Body of pancreas (tissue), 4 donors: Measurements from ENCODE around the gene HERPUD2.

Experiments
- POLR2A ChIP-seq, 3 donors: fragments of 450-650 bp; IDR thresholded peaks; one replicate each; pipeline ENCODE4 v1.6.1; 2016; ENCODE audit warnings: antibody characterized with exemption in 3 of 3, mild to moderate bottlenecking in 2 of 3
- TF ChIP-seq, protein P1 (sequence below), 7 experiments: fragments of 450-650 bp in 4 of 7; fragments of 200-600 bp in 3 of 7; sonication (generic) in 3 of 7; IDR thresholded peaks; one replicate each; pipeline ENCODE4 v1.5.1; 2016 to 2019; ENCODE audit warnings: antibody characterized with exemption in 7 of 7

- TF ChIP-seq, protein P1, sequence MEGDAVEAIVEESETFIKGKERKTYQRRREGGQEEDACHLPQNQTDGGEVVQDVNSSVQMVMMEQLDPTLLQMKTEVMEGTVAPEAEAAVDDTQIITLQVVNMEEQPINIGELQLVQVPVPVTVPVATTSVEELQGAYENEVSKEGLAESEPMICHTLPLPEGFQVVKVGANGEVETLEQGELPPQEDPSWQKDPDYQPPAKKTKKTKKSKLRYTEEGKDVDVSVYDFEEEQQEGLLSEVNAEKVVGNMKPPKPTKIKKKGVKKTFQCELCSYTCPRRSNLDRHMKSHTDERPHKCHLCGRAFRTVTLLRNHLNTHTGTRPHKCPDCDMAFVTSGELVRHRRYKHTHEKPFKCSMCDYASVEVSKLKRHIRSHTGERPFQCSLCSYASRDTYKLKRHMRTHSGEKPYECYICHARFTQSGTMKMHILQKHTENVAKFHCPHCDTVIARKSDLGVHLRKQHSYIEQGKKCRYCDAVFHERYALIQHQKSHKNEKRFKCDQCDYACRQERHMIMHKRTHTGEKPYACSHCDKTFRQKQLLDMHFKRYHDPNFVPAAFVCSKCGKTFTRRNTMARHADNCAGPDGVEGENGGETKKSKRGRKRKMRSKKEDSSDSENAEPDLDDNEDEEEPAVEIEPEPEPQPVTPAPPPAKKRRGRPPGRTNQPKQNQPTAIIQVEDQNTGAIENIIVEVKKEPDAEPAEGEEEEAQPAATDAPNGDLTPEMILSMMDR (IDR thresholded peaks at IDR 0.05), result no peak
- no peak for TF ChIP-seq POLR2A (IDR thresholded peaks at IDR 0.05)
These were observed 32.6 kb upstream of the HERPUD2 start for GRCh38 chr7:35727571-35727970.
